ENCODE results near the gene IL24. TPM values are rescaled to one million over a fixed set of nuclear protein-coding genes. Genes with fewer than 3 reads are reported as not detected.

Gene IL24
- total RNA-seq, 4 donors from 2014 or later: not detected

DNA sequence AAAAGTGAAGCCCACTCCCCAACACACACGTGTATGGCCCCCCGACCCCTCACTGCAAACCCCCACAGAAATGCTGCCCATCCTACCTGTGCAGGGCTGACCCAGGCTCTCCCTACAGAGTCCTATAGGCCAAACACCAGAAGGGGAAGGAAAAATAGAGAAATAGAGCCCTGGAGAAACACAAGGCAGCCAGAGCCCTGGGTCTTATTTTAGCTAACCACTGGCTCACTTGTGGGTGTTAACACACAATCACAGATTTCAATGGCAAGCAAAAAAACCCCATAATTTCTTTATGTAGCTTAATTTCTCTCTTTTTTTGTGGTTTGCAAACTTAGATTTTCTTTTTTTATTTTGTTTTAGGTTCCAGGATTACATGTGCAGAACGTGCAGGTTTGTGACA is 50.0 kb downstream of the IL24 start:
- no peak for TF ChIP-seq POLR2A (IDR thresholded peaks at IDR 0.05)
- TF ChIP-seq, protein P1, sequence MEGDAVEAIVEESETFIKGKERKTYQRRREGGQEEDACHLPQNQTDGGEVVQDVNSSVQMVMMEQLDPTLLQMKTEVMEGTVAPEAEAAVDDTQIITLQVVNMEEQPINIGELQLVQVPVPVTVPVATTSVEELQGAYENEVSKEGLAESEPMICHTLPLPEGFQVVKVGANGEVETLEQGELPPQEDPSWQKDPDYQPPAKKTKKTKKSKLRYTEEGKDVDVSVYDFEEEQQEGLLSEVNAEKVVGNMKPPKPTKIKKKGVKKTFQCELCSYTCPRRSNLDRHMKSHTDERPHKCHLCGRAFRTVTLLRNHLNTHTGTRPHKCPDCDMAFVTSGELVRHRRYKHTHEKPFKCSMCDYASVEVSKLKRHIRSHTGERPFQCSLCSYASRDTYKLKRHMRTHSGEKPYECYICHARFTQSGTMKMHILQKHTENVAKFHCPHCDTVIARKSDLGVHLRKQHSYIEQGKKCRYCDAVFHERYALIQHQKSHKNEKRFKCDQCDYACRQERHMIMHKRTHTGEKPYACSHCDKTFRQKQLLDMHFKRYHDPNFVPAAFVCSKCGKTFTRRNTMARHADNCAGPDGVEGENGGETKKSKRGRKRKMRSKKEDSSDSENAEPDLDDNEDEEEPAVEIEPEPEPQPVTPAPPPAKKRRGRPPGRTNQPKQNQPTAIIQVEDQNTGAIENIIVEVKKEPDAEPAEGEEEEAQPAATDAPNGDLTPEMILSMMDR (IDR thresholded peaks at IDR 0.05): no peak
- H3K9me3 ChIP-seq: no peaks in the 10 kb centered on the region
- H3K4me3 ChIP-seq: no peak overlapping the region
- no peaks in the 10 kb centered on the region for H3K36me3 ChIP-seq
- intact Hi-C loops (cut with DNase I): no loop called here
- peak overlapping the region in 1 of 4 donors; percentile 21 for H3K27ac ChIP-seq
- H3K4me1 ChIP-seq: peaks cover 6 to 11% (median 7%) of the 10 kb centered on the region in 3 donors
- WGBS, 2 donors: 76 to 81% methylated on average over 1 of the region's 3 CpGs
- no peak for DNase-seq
- H3K27me3 ChIP-seq: peaks cover 0 to 21% (median 0%) of the 10 kb centered on the region in 4 donors

DNA sequence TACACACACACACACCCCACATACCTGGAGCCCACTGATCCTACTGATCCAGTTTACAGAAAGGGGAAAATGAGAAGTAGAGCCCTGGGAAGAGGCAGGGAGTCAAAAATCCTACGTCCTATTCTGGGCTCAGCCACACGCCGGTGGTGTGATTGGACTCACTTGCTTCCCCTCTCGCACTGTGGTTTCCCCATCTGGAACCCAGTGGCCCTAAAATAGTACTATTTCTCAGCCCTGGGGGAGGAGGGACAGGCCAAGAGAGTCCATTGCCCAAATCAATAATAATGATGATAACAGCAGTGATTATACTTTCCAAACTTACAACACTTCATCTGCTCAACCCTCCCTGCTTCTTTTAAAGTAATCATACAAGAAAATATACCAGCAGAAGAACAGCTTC is 52.0 kb downstream of the IL24 start:
- Histone ChIP-seq H3K27me3 (peaks cover 0 to 21% (median 0%) of the 10 kb centered on the region in 4 donors), H3K27ac (no peak overlapping the region), H3K4me3 (no peak overlapping the region), H3K36me3 (no peaks in the 10 kb centered on the region), H3K4me1 (peaks cover 20 to 31% (median 21%) of the 10 kb centered on the region in 3 donors), H3K9me3 (no peaks in the 10 kb centered on the region)
- no peak for TF ChIP-seq POLR2A (IDR thresholded peaks at IDR 0.05)
- TF ChIP-seq, protein P1 (IDR thresholded peaks at IDR 0.05): no peak
- 66 to 90% methylated on average over 3 of the region's 4 CpGs for WGBS, 2 donors
- no peak for DNase-seq
- intact Hi-C loops (cut with DNase I): no loop called here

DNA sequence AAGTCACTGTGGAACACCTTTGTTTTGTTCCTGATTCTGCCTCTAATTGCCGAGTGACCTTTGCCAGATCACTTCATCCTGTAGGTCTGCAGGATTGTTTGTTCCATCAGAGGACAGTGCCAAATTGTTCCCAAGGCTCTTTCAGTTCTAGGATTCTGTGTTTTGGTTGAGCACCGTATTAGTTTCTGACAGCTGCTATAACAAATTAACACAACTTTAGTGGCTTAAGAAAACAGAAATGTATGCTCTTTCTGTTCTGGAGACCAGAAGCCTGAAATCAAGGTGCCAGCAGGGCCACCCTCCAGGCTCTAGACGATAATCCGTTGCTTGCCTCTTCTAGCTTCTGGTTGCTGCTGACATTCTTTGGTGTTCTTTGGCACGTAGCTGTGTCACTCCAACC is 52.4 kb downstream of the IL24 start:
- intact Hi-C loops (cut with DNase I): no loop called here
- WGBS, 2 donors: 86 to 90% methylated on average over 5 of the region's 5 CpGs
- H3K9me3 ChIP-seq: no peaks in the 10 kb centered on the region
- H3K4me1 ChIP-seq: peaks cover 24 to 35% (median 25%) of the 10 kb centered on the region in 3 donors
- peaks cover 0 to 17% (median 0%) of the 10 kb centered on the region in 4 donors for H3K27me3 ChIP-seq
- no peak overlapping the region for H3K27ac ChIP-seq
- no peak for DNase-seq
- no peak overlapping the region for H3K4me3 ChIP-seq
- H3K36me3 ChIP-seq: no peaks in the 10 kb centered on the region
- no peak for TF ChIP-seq POLR2A (IDR thresholded peaks at IDR 0.05)
- TF ChIP-seq, protein P1 (IDR thresholded peaks at IDR 0.05): no peak

DNA sequence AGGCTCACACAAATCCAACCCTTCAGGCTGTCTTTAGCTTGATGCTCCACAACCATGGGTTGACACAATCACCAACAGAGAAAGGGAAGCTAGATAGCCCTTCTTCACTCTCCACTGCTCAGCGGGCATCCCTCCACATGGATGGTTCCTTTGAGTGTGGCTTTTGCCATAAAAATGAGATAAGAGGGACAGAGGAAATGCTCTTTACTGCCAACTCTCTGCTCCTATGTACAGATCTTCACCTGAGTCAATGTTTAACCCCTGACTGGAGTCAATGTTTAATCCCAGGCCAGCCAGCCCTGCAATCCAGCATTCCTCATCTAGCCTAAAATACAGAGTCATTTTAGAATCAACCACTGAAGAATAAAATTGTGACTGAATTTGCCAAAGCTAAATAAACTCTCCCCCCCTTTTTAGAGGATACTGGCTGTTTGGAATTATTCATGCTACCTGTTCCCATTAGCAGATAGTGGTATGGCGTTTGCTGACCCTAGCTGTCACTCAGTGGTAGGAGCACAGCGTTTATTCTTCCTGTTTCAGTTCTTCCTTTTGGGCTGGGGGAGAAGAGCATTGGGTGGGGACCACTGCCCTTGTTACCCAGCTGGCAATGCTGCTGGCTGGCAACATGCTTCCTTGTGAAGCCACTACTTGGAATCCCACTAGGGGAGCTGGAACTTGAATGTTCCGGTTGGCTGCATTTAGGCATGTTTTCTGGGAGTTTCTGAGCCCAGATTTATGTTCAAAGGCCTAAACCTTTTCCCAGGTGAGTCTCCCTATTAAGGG is 54.3 kb downstream of the IL24 start:
- H3K27me3 ChIP-seq: peaks cover 0 to 4% (median 0%) of the 10 kb centered on the region in 4 donors
- TF ChIP-seq POLR2A (IDR thresholded peaks at IDR 0.05): no peak
- TF ChIP-seq, protein P1 (IDR thresholded peaks at IDR 0.05): no peak
- H3K27ac ChIP-seq: peak overlapping the region; percentile 84 to 88 (median 84)
- H3K4me3 ChIP-seq: no peak overlapping the region
- H3K36me3 ChIP-seq: no peaks in the 10 kb centered on the region
- DNase-seq: no peak
- intact Hi-C loops (cut with DNase I): no loop called here
- 55 to 69% methylated on average over 3 of the region's 4 CpGs for WGBS, 2 donors
- H3K9me3 ChIP-seq: no peaks in the 10 kb centered on the region
- H3K4me1 ChIP-seq: peaks cover 30 to 52% (median 39%) of the 10 kb centered on the region in 3 donors

DNA sequence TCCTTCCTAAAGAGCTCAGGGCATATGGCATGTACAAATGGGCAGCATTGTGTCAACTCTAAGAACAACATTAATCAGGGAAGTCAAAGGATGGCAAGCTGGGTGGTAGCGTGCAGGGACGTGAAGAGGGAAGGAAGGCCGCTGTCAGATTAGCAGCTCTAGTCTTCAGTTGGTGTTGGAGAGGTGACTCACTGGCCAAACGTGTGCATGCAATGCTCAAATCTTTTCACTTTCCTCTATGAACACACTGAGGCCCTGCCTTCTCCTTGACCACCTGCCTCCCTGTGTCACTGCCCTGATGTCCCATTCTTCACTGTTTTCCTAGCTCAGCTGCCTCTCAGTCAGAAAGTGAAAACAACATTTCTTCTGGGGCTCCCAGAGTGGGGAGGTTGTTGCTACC is 54.9 kb downstream of the IL24 start:
- Histone ChIP-seq H3K4me1 (peaks cover 30 to 52% (median 39%) of the 10 kb centered on the region in 3 donors), H3K36me3 (no peaks in the 10 kb centered on the region), H3K9me3 (no peaks in the 10 kb centered on the region), H3K27me3 (no peaks in the 10 kb centered on the region), H3K4me3 (no peak overlapping the region), H3K27ac (peak overlapping the region; percentile 84 to 88 (median 84))
- intact Hi-C loops (cut with DNase I): no loop called here
- no peak for DNase-seq
- TF ChIP-seq, protein P1 (IDR thresholded peaks at IDR 0.05): no peak
- no peak for TF ChIP-seq POLR2A (IDR thresholded peaks at IDR 0.05)
- WGBS, 2 donors: 48% methylated on average over 4 of the region's 4 CpGs
